ENCODE results near the gene HIPK3.
A peak's percentile ranks its signal among the peaks of the same experiment; 100 is the strongest.

Gene HIPK3

GRCh38 chr11:33309118-33309517 lies 51.9 kb downstream of the HIPK3 start:
- DNase-seq = no peak

GRCh38 chr11:33310720-33311500 lies 53.7 kb downstream of the HIPK3 start:
- DNase-seq = no peak

- no peak for DNase-seq
Measured at GRCh38 chr11:33311680-33312079, 54.5 kb downstream of the HIPK3 start.

GRCh38 chr11:33315822-33316221 lies 58.6 kb downstream of the HIPK3 start:
- no peak for DNase-seq

GRCh38 chr11:33317662-33318061 lies 60.5 kb downstream of the HIPK3 start:
- no peak for DNase-seq

- no peak for DNase-seq
Measured at GRCh38 chr11:33320016-33320813, 63.0 kb downstream of the HIPK3 start.

- DNase-seq = no peak
Measured at GRCh38 chr11:33320814-33321330, 63.7 kb downstream of the HIPK3 start.

- no peak for DNase-seq
Measured at GRCh38 chr11:33321422-33321821, 64.2 kb downstream of the HIPK3 start.

GRCh38 chr11:33323421-33323820 lies 66.2 kb downstream of the HIPK3 start:
- DNase-seq = no peak

GRCh38 chr11:33324302-33324985 lies 67.3 kb downstream of the HIPK3 start:
- DNase-seq = no peak

- no peak for DNase-seq
Measured at GRCh38 chr11:33325451-33325850, 68.3 kb downstream of the HIPK3 start.

GRCh38 chr11:33329705-33330329 lies 72.6 kb downstream of the HIPK3 start:
- DNase-seq = peak; percentile 36 to 79 (median 57)

- no peak for DNase-seq
Measured at GRCh38 chr11:33333816-33334215, 76.6 kb downstream of the HIPK3 start.

- no peak for DNase-seq
Measured at GRCh38 chr11:33334627-33335026, 77.4 kb downstream of the HIPK3 start.

GRCh38 chr11:33339247-33339646 lies 82.1 kb downstream of the HIPK3 start:
- no peak for DNase-seq

- DNase-seq = peak in 1 of 3 experiments; percentile 9
Measured at GRCh38 chr11:33344611-33345010, 87.4 kb downstream of the HIPK3 start.

GRCh38 chr11:33347490-33348125 lies 90.4 kb downstream of the HIPK3 start:
- DNase-seq = no peak

GRCh38 chr11:33350287-33350686 lies 93.1 kb downstream of the HIPK3 start:
- DNase-seq = no peak

GRCh38 chr11:33358150-33358831 lies 101.1 kb downstream of the HIPK3 start:
- no peak for DNase-seq

GRCh38 chr11:33360642-33361041 lies 103.5 kb downstream of the HIPK3 start:
- DNase-seq = no peak

GRCh38 chr11:33362051-33362910 lies 105.1 kb downstream of the HIPK3 start:
- DNase-seq = peak; percentile 19 to 68 (median 48)

Data from NCI-H1417 (cell line).